Muscle of arm (tissue), 12 donors: ENCODE results near the gene NDRG2. TPM values are rescaled to one million over a fixed set of nuclear protein-coding genes. Genes with fewer than 3 reads are reported as not detected.
"Not testable (repeated sequence)": the region's sequence is repeated elsewhere in the genome, so short reads cannot be mapped to it uniquely, and the experiment has no call there.

Source experiments
- DNase-seq: peaks from one replicate; pipeline ENCODE4 v3.0.0-alpha.2; 2013
- polyA plus RNA-seq, 12 donors: library from polyadenylated mRNA; unstranded; fragments of 120-200 nt; gene quantifications; one replicate each; pipeline ENCODE4 v1.2.1, GENCODE V29; 2013; ENCODE audit not compliant: insufficient read length in 12 of 12

The NDRG2 gene
- polyA plus RNA-seq, 12 donors: 110 to 226 (median 185) TPM; not detected in 1

GRCh38 chr14:21016413-21017190 is 8.3 kb downstream of the NDRG2 start:
- DNase-seq: no peak

GRCh38 chr14:21015312-21015711 is 9.5 kb downstream of the NDRG2 start:
- DNase-seq: no peak

- peak; percentile 89 for DNase-seq
Observed at GRCh38 chr14:21014761-21015190, 10.1 kb downstream of the NDRG2 start.

GRCh38 chr14:21011136-21011535 is 13.7 kb downstream of the NDRG2 start:
- no peak for DNase-seq

- not testable (repeated sequence) for DNase-seq
Observed at GRCh38 chr14:21009721-21010120, 15.1 kb downstream of the NDRG2 start.

GRCh38 chr14:21003788-21004346 is 21.0 kb downstream of the NDRG2 start:
- DNase-seq: no peak

GRCh38 chr14:21001218-21001617 is 23.6 kb downstream of the NDRG2 start:
- DNase-seq: no peak

GRCh38 chr14:20999591-20999990 is 25.3 kb downstream of the NDRG2 start:
- no peak for DNase-seq

GRCh38 chr14:20998674-20999366 is 26.0 kb downstream of the NDRG2 start, which contains the start of gene SLC39A2:
TSS of gene SLC39A2 (plus strand) at chr14:20999293. CDS start at chr14:20999447, 154 bp downstream.
- no peak for DNase-seq

GRCh38 chr14:20998139-20998538 is 26.7 kb downstream of the NDRG2 start:
- no peak for DNase-seq

- no peak for DNase-seq
Observed at GRCh38 chr14:20997564-20997963, 27.3 kb downstream of the NDRG2 start.

GRCh38 chr14:20997115-20997514 is 27.7 kb downstream of the NDRG2 start:
- no peak for DNase-seq

- DNase-seq: no peak
Observed at GRCh38 chr14:20996521-20996920, 28.3 kb downstream of the NDRG2 start.

GRCh38 chr14:20989787-20990600 is 34.9 kb downstream of the NDRG2 start, which contains the start of gene METTL17:
TSS of gene METTL17 (plus strand) at chr14:20989980. CDS start at chr14:20990003, 23 bp downstream.
- DNase-seq: peak; percentile 96

- no peak for DNase-seq
Observed at GRCh38 chr14:20989471-20989786, 35.4 kb downstream of the NDRG2 start.

GRCh38 chr14:20988717-20989470 is 36.0 kb downstream of the NDRG2 start:
- DNase-seq: no peak

GRCh38 chr14:20986811-20987210 is 38.0 kb downstream of the NDRG2 start:
- no peak for DNase-seq

- not testable (repeated sequence) for DNase-seq
Observed at GRCh38 chr14:20985650-20986049, 39.2 kb downstream of the NDRG2 start.

GRCh38 chr14:20982646-20983369 is 42.1 kb downstream of the NDRG2 start:
- DNase-seq: no peak

GRCh38 chr14:20980906-20981305 is 44.0 kb downstream of the NDRG2 start:
- no peak for DNase-seq
